ENCODE results near the gene MARCOL. TPM values are rescaled to one million over a fixed set of nuclear protein-coding genes. Genes with fewer than 3 reads are reported as not detected.

MARCOL gene
- total RNA-seq, 2 experiments from 2014 or later: not detected

Other genes starting within 250 kb of the MARCOL start
- gene SPINK5, start 174.5 kb upstream of the MARCOL start, total RNA-seq: not detected
- not detected for gene SPINK14, start 70.0 kb upstream of the MARCOL start, total RNA-seq
- gene SPINK6, start 35.5 kb upstream of the MARCOL start, total RNA-seq: not detected
- not detected for gene SPINK13, start 30.3 kb downstream of the MARCOL start, total RNA-seq
- not detected for gene SPINK7, start 73.9 kb downstream of the MARCOL start, total RNA-seq
- not detected for gene SPINK9, start 97.0 kb downstream of the MARCOL start, total RNA-seq
- gene FBXO38, start 145.4 kb downstream of the MARCOL start, total RNA-seq: 10 to 100 TPM; 60.5 to 65.8 TPM

Data from activated naive CD8-positive, alpha-beta T cell treated with anti-CD3 and anti-CD28 coated beads, Interleukin-2, amount 10 ng/mL, durations not matched to agents 7 days and 5 days (primary cell).